HG02938 (cell line): ENCODE data around the gene RPL14.

Experiments
- ATAC-seq: cut with Tn5 transposase; IDR thresholded peaks from one replicate; pipeline ENCODE4 v1.9.1; 2021; ENCODE audit warnings: mild to moderate bottlenecking, moderate library complexity; ENCODE audit not compliant: unreplicated experiment

Gene RPL14

DNA sequence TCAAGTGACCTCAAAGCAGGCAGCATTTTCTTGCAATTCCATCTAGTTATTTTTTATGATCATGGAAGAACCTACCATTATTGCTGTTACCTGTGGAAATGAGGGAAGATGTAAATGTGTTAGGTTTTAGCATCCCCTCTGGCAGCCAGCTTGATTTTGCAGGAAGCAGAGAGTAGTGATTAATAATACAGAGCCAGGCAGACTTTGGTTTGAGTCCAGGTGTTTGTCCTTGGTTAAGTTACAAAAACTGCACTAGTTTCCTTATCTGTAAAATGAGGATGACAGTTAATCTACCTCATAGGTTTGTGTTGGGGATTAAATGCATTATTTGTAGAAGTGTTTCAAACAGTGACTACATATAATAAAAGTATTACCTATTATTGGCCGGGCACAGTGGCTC lies 60.9 kb downstream of the RPL14 start:
- no peak for ATAC-seq
